Gastrocnemius medialis (tissue), 4 donors: ENCODE results near the gene EPB41L3.

Experiments used
- POLR2A ChIP-seq, 2 donors: fragments of 450-650 bp; IDR thresholded peaks; one replicate each; pipeline ENCODE4 v1.6.1; 2017; ENCODE audit warnings: antibody characterized with exemption in 2 of 2, mild to moderate bottlenecking in 2 of 2, moderate library complexity in 2 of 2
- TF ChIP-seq, protein P1 (sequence below), 5 experiments: fragments of 450-650 bp in 3 of 5; fragments of 200-600 bp in 2 of 5; sonication (generic) in 2 of 5; IDR thresholded peaks in 4 of 5; conservative IDR thresholded peaks in 1 of 5; 1 replicate in 4 of 5; 2 replicates in 1 of 5; pipeline ENCODE4 v1.5.1; 2016 to 2019; ENCODE audit warnings: antibody characterized with exemption in 5 of 5, mild to moderate bottlenecking in 3 of 5, moderate library complexity in 3 of 5

- TF ChIP-seq POLR2A (IDR thresholded peaks at IDR 0.05): no peak
- TF ChIP-seq, protein P1, sequence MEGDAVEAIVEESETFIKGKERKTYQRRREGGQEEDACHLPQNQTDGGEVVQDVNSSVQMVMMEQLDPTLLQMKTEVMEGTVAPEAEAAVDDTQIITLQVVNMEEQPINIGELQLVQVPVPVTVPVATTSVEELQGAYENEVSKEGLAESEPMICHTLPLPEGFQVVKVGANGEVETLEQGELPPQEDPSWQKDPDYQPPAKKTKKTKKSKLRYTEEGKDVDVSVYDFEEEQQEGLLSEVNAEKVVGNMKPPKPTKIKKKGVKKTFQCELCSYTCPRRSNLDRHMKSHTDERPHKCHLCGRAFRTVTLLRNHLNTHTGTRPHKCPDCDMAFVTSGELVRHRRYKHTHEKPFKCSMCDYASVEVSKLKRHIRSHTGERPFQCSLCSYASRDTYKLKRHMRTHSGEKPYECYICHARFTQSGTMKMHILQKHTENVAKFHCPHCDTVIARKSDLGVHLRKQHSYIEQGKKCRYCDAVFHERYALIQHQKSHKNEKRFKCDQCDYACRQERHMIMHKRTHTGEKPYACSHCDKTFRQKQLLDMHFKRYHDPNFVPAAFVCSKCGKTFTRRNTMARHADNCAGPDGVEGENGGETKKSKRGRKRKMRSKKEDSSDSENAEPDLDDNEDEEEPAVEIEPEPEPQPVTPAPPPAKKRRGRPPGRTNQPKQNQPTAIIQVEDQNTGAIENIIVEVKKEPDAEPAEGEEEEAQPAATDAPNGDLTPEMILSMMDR (IDR thresholded peaks at IDR 0.05 in 4 of 5, conservative IDR thresholded peaks at IDR 0.05 in 1 of 5): no peak
Measured at GRCh38 chr18:5467671-5468070, 76.1 kb downstream of the EPB41L3 start.
